ENCODE data around the gene BSPRY. TPM values are rescaled to one million over a fixed set of nuclear protein-coding genes. Genes with fewer than 3 reads are reported as not detected.
"Not testable (repeated sequence)": the region's sequence is repeated elsewhere in the genome, so short reads cannot be mapped to it uniquely, and the experiment has no call there.

The BSPRY gene
- total RNA-seq, 1 donor, result not detected

- H3K27ac ChIP-seq (ENCODE audit: low read depth, low read length), result no peak within 1 kb of the TSS
- peak; percentile 97 for DNase-seq (ENCODE audit: insufficient read length, low spot score, missing footprints)
- peak within 1 kb of the TSS; percentile 92 for H2AFZ ChIP-seq (ENCODE audit: low read length)
These were observed 27.6 kb downstream of the BSPRY start, which contains the start of gene HDHD3 for GRCh38 chr9:113376634-113377567. HDHD3 (minus strand) TSS chr9:113376986; CDS start chr9:113374354, 2,632 bp downstream.

GRCh38 chr9:113379094-113379828 lies 29.9 kb downstream of the BSPRY start:
- not testable (repeated sequence) for H4K20me1 ChIP-seq (ENCODE audit: insufficient read depth, low read length); H3K27me3 ChIP-seq (ENCODE audit: insufficient read depth, low read length); H3K9me3 ChIP-seq (ENCODE audit: low read depth, low read length); H3K36me3 ChIP-seq (ENCODE audit: insufficient read depth, low read length); H3K4me3 ChIP-seq (ENCODE audit: insufficient read depth, low read length); H3K4me2 ChIP-seq (ENCODE audit: insufficient read depth, low read length); DNase-seq (ENCODE audit: insufficient read length, low spot score, missing footprints); H3K27ac ChIP-seq (ENCODE audit: low read depth, low read length); H3K79me2 ChIP-seq (ENCODE audit: insufficient read depth, low read length); H3K4me1 ChIP-seq (ENCODE audit: insufficient read depth, low read length); H2AFZ ChIP-seq (ENCODE audit: low read length)

More at GRCh38 chr9:113376634-113377567, 27.6 kb downstream of the BSPRY start, which contains the start of gene HDHD3:
- H4K20me1 ChIP-seq (ENCODE audit: insufficient read depth, low read length), result no peaks in the 10 kb centered on the region
- peak within 1 kb of the TSS; percentile 81 for H3K4me2 ChIP-seq (ENCODE audit: insufficient read depth, low read length)
- no peaks in the 10 kb centered on the region for H3K9me3 ChIP-seq (ENCODE audit: low read depth, low read length)
- H3K27me3 ChIP-seq (ENCODE audit: insufficient read depth, low read length), result no peaks in the 10 kb centered on the region
- no peaks in the 10 kb centered on the region for H3K4me1 ChIP-seq (ENCODE audit: insufficient read depth, low read length)
- TF ChIP-seq CTCF (IDR thresholded peaks at IDR 0.05; ENCODE audit: extremely low read depth, low read depth, low read length), result no peak
- H3K4me3 ChIP-seq (ENCODE audit: insufficient read depth, low read length), result peak within 1 kb of the TSS; percentile 85
- peaks cover 4% of the 10 kb centered on the region for H3K36me3 ChIP-seq (ENCODE audit: insufficient read depth, low read length)
- H3K79me2 ChIP-seq (ENCODE audit: insufficient read depth, low read length), result no peaks in the 10 kb centered on the region

GRCh38 chr9:113379829-113380210 lies 30.5 kb downstream of the BSPRY start:
- not testable (repeated sequence) for DNase-seq (ENCODE audit: insufficient read length, low spot score, missing footprints); H3K27ac ChIP-seq (ENCODE audit: low read depth, low read length); H3K4me3 ChIP-seq (ENCODE audit: insufficient read depth, low read length); H3K9me3 ChIP-seq (ENCODE audit: low read depth, low read length); H3K79me2 ChIP-seq (ENCODE audit: insufficient read depth, low read length); H3K27me3 ChIP-seq (ENCODE audit: insufficient read depth, low read length); H2AFZ ChIP-seq (ENCODE audit: low read length); H3K4me1 ChIP-seq (ENCODE audit: insufficient read depth, low read length); H3K4me2 ChIP-seq (ENCODE audit: insufficient read depth, low read length); H4K20me1 ChIP-seq (ENCODE audit: insufficient read depth, low read length); H3K36me3 ChIP-seq (ENCODE audit: insufficient read depth, low read length)

- TF ChIP-seq CTCF (IDR thresholded peaks at IDR 0.05; ENCODE audit: extremely low read depth, low read depth, low read length), result no peak
- DNase-seq (ENCODE audit: insufficient read length, low spot score, missing footprints), result no peak
- Histone ChIP-seq H3K9me3 (ENCODE audit: low read depth, low read length) (no peaks in the 10 kb centered on the region), H3K79me2 (ENCODE audit: insufficient read depth, low read length) (no peaks in the 10 kb centered on the region), H3K4me3 (ENCODE audit: insufficient read depth, low read length) (no peak overlapping the region), H3K4me2 (ENCODE audit: insufficient read depth, low read length) (no peak overlapping the region), H2AFZ (ENCODE audit: low read length) (no peak overlapping the region), H3K27me3 (ENCODE audit: insufficient read depth, low read length) (no peaks in the 10 kb centered on the region), H3K4me1 (ENCODE audit: insufficient read depth, low read length) (no peaks in the 10 kb centered on the region), H3K36me3 (ENCODE audit: insufficient read depth, low read length) (no peaks in the 10 kb centered on the region), H3K27ac (ENCODE audit: low read depth, low read length) (no peak overlapping the region), H4K20me1 (ENCODE audit: insufficient read depth, low read length) (no peaks in the 10 kb centered on the region)
These were observed 31.6 kb downstream of the BSPRY start for GRCh38 chr9:113380869-113381378.

GRCh38 chr9:113381441-113381840 lies 32.1 kb downstream of the BSPRY start:
- H3K27ac ChIP-seq (ENCODE audit: low read depth, low read length); H3K27me3 ChIP-seq (ENCODE audit: insufficient read depth, low read length); H3K4me1 ChIP-seq (ENCODE audit: insufficient read depth, low read length); H3K79me2 ChIP-seq (ENCODE audit: insufficient read depth, low read length); H3K4me2 ChIP-seq (ENCODE audit: insufficient read depth, low read length); DNase-seq (ENCODE audit: insufficient read length, low spot score, missing footprints); H3K4me3 ChIP-seq (ENCODE audit: insufficient read depth, low read length); H4K20me1 ChIP-seq (ENCODE audit: insufficient read depth, low read length); H2AFZ ChIP-seq (ENCODE audit: low read length); H3K36me3 ChIP-seq (ENCODE audit: insufficient read depth, low read length); H3K9me3 ChIP-seq (ENCODE audit: low read depth, low read length): not testable (repeated sequence)

Measured in osteoblast (primary cell).